Inflammatory macrophage treated with lipopolysaccharide for 4 hours (primary cell): Measurements from ENCODE around the gene SNTG2.

Experiments used
- DNase-seq: peaks from one replicate; pipeline ENCODE4 v3.0.0-alpha.2; 2020

Gene SNTG2

GRCh38 chr2:1153920-1154319 lies 203.3 kb downstream of the SNTG2 start:
- no peak for DNase-seq

GRCh38 chr2:1154710-1155594 lies 204.3 kb downstream of the SNTG2 start:
- DNase-seq: no peak

GRCh38 chr2:1156059-1156458 lies 205.4 kb downstream of the SNTG2 start:
- no peak for DNase-seq

DNA sequence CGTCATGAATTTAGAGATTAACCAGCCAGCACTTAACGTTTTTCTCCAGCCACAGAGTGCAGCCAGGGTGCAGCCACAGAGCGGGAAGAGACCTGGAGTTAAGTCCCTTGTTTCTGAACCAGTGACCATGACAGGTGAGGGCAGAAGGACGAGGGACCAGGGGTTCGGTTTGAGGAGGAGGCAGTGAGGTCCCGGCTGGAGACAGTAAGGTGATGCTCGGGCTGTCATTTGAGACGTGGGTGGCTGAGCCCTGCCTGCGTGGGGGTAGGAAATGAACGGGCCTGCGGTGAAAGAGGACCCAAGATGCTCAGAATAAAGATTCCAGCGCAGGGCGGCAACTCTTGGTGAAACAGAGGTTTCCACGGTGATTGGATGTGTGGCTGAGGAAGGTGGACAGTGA lies 205.9 kb downstream of the SNTG2 start:
- DNase-seq: no peak

GRCh38 chr2:1157107-1157506 lies 206.5 kb downstream of the SNTG2 start:
- DNase-seq: no peak

DNA sequence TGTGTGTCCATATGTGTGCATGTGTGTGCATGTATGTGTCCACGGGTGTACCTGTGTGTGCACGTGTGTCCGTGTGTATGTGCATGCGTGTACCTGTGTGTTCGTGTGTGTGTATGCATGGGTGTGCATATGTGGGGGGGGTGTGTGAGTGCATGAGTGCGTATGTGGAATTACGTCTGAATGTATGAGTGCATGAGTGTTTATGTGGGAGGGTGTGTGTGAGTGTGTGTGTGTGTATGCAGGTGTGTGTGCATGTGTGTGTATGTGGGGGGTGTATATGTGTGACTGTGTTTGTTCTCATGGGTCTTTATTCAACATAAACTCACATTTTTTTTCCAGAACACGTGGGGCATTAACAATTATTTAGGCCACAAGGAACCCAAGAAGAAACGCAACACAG lies 208.4 kb downstream of the SNTG2 start:
- no peak for DNase-seq

- DNase-seq: no peak
These were observed 211.6 kb downstream of the SNTG2 start for GRCh38 chr2:1162246-1162645.

GRCh38 chr2:1162768-1163584 lies 212.3 kb downstream of the SNTG2 start:
- no peak for DNase-seq

DNA sequence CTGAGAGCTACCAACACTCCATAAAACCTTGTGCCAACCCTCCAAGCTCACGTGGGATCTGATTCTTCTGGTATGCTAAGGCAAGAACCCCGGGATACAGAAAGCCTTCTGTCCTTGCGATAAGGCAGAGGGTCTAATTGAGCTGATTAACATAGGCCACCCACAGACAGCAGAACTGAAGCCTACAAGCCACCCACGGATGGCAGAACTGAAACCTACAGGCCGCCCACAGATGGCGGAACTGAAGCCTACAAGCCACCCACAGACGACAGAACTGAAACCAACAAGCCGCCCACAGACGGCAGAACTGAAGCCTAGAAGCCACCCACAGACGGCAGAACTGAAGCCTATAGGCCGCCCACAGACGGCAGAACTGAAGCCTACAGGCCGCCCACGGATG lies 216.3 kb downstream of the SNTG2 start:
- DNase-seq: no peak

GRCh38 chr2:1168846-1169245 lies 218.2 kb downstream of the SNTG2 start:
- DNase-seq: no peak

GRCh38 chr2:1169291-1169949 lies 218.8 kb downstream of the SNTG2 start:
- no peak for DNase-seq

- no peak for DNase-seq
These were observed 219.6 kb downstream of the SNTG2 start for GRCh38 chr2:1170241-1170640.

- no peak for DNase-seq
These were observed 220.1 kb downstream of the SNTG2 start for GRCh38 chr2:1170711-1171110.

DNA sequence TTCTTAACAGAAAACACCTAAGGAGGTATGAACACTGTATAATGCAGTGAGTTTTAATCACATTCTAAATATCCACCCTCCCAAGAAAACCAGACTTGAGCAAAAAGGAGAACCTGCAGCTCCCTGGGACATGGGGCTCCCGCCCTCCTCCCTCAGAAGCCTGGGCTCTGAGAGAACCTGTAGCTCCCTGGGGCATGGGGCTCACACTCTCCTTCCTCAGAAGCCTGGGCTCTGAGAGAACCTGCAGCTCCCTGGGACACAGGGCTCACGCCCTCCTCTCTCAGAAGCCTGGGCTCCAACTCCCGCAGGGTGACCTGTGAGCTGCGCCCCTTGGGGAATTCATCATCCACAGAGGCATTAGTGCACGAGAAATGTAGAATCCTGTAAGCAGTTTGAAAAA lies 222.9 kb downstream of the SNTG2 start:
- DNase-seq: no peak

GRCh38 chr2:1181893-1182292 lies 231.2 kb downstream of the SNTG2 start:
- no peak for DNase-seq

DNA sequence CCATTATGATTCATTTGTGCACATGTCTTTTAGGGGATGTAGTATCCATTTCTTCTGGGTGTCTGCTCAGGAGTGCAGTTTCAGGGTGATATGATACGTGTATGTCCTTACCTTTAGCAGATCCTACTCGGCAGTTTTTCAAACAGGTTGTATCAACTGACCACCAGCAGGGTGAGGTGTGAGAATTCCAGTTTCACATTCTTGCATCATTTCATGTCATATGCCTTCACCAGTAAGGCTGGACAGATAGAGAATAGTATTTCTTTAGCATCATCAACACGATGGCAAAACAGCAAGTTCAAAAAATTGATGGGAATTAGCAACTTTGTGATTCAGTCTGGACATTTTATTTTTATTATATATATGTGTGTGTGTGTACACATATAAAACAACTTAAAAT lies 232.7 kb downstream of the SNTG2 start:
- DNase-seq: no peak

GRCh38 chr2:1186421-1186820 lies 235.8 kb downstream of the SNTG2 start:
- DNase-seq: peak; percentile 18

DNA sequence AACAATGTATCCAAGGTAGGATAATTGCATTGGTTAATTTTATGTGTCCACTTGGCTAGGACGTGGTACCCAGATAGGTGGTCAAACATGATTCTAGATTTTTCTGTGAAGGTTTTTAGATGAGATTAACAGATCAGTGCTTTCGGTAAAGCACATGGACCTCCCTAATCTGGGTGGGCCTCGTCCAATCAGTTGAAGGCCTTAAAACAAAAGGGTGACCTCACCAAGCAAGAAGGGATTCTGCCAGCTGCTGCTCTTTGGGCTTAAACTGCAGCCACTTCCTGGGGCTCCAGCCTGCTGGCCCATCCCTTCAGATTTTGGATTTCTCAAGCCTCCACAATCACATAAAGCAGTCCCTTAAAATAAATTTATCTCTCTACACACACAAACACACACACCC lies 236.5 kb downstream of the SNTG2 start:
- no peak for DNase-seq

- no peak for DNase-seq
These were observed 241.5 kb downstream of the SNTG2 start for GRCh38 chr2:1192121-1192520.

DNA sequence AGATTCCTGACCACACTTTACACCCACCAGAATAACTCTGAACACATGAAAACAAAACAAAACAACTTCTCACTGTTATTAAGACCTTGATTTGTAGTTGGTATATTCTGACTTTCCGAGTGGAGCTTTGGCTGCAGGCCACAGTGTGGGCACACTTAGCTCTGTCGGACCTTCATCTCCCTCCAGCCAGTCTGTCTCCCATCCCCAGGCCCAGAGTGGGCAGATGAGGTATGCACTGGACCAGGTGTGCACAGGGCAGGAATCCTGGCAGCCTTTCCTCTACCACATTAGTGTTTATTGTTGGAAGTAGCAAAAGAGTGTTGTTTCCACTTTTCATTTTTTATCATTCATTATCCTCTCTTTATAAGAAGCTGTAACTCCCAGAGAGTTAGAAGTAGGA lies 243.2 kb downstream of the SNTG2 start:
- DNase-seq: no peak

GRCh38 chr2:1203772-1204171 lies 253.1 kb downstream of the SNTG2 start:
- DNase-seq: no peak

DNA sequence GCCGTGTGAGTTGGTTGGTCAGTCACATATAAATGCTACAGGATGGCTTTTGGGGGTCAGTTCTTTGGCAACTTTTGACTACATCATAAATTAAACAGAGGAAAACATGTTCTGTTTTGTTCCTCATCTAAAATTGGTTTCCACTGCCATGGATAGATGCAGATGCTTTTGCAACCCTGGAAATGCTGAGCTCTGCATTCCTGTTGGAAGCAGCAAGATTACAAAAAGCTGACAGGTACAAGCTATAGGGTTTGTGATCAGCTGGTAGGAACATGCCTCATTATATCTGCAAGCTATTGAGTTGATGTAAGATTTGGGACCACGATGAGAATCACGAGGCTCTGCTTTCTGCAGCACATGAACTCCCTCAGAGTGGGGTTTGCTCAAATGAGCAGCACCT lies 255.2 kb downstream of the SNTG2 start:
- DNase-seq: no peak

DNA sequence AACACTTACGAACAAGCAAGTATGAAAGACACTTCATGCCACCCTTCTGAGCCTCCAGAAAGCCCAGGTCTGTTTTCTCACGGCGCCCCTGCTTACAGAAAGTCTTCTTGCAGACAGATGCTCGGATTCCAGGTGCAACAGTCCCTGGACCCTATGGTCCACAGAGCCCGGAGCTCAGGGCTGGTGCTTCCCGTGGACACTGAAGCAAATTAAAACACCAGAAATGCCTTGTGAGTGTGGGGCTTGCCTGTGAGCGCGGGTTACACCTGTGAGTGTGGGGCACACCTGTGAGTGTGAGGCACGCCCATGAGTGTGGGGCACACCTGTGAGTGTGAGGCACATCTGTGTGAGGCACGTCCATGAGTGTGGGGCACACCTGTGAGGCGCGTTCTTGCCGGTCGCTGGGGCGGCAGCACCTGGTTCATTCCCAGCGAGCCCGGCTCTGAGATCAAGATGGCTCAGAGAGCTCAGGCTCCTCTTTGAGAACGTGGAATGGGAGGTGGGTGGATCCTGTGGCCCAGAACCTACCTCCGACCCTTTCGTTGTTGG lies 257.4 kb downstream of the SNTG2 start:
- no peak for DNase-seq
